Osteoblast (primary cell): ENCODE measurements around the gene NAB1. TPM values are rescaled to one million over a fixed set of nuclear protein-coding genes. Genes with fewer than 3 reads are reported as not detected.

ENCODE experiments used
- DNase-seq: peaks from one replicate; pipeline ENCODE4 v3.0.0; 2011; ENCODE audit warnings: low spot score, mixed read lengths; ENCODE audit not compliant: insufficient read length; ENCODE audit errors: missing footprints
- H2AFZ ChIP-seq: 2 replicates; pipeline ENCODE4 v1.6.0; 2011; ENCODE audit warnings: mild to moderate bottlenecking, low read length
- H3K27ac ChIP-seq: 2 replicates; pipeline ENCODE4 v1.5.1; 2011; ENCODE audit warnings: mild to moderate bottlenecking, low read depth, low read length, moderate library complexity
- H3K27me3 ChIP-seq: 2 replicates; pipeline ENCODE4 v1.6.0; 2012; ENCODE audit warnings: mild to moderate bottlenecking, control low read depth, inconsistent platforms, low read length, moderate library complexity; ENCODE audit not compliant: insufficient read depth
- H3K36me3 ChIP-seq: 2 replicates; pipeline ENCODE4 v1.5.1; 2011; ENCODE audit warnings: mild to moderate bottlenecking, low read length, control low read depth, moderate library complexity; ENCODE audit not compliant: insufficient read depth
- H3K4me1 ChIP-seq: 2 replicates; pipeline ENCODE4 v1.5.1; 2011; ENCODE audit warnings: mild to moderate bottlenecking, low read length, control low read depth, moderate library complexity; ENCODE audit not compliant: insufficient read depth
- H3K4me2 ChIP-seq: 2 replicates; pipeline ENCODE4 v1.6.0; 2011; ENCODE audit warnings: mild to moderate bottlenecking, low read length; ENCODE audit not compliant: insufficient read depth
- H3K4me3 ChIP-seq: fragments of 200-600 bp; sonication (generic); 3 replicates; pipeline ENCODE4 v1.5.1; 2012; ENCODE audit warnings: mild to moderate bottlenecking, low read length, inconsistent platforms; ENCODE audit not compliant: insufficient read depth
- H3K79me2 ChIP-seq: 2 replicates; pipeline ENCODE4 v1.6.0; 2012; ENCODE audit warnings: mild to moderate bottlenecking, low read length, control low read depth, inconsistent platforms; ENCODE audit not compliant: insufficient read depth
- H3K9me3 ChIP-seq: 2 replicates; pipeline ENCODE4 v1.5.1; 2011; ENCODE audit warnings: low read depth, low read length, control low read depth
- H4K20me1 ChIP-seq: 2 replicates; pipeline ENCODE4 v1.6.0; 2012; ENCODE audit warnings: mild to moderate bottlenecking, low read length, control low read depth; ENCODE audit not compliant: insufficient read depth
- CTCF ChIP-seq: IDR thresholded peaks from 2 replicates; pipeline ENCODE4 v1.5.1; 2011; ENCODE audit warnings: mild to moderate bottlenecking, low read depth, low read length, moderate library complexity; ENCODE audit errors: extremely low read depth
- total RNA-seq: library from RNA; depleted of rRNA; stranded (reverse); fragments of >200 nt; gene quantifications from 2 replicates; pipeline ENCODE4 v1.2.3, GENCODE V29; 2012

Gene NAB1
- total RNA-seq, 1 donor, result 44.2 TPM

GRCh38 chr2:190641469-190641868 is 7.4 kb upstream of the NAB1 start:
- peaks cover 23% of the 10 kb centered on the region for H3K4me1 ChIP-seq
- no peaks in the 10 kb centered on the region for H3K9me3 ChIP-seq
- peak overlapping the region; percentile 14 for H3K4me3 ChIP-seq
- TF ChIP-seq CTCF, result no peak
- no peaks in the 10 kb centered on the region for H3K27me3 ChIP-seq
- H3K79me2 ChIP-seq, result no peaks in the 10 kb centered on the region
- no peak for DNase-seq
- peak overlapping the region; percentile 38 for H2AFZ ChIP-seq
- no peaks in the 10 kb centered on the region for H4K20me1 ChIP-seq
- no peak overlapping the region for H3K27ac ChIP-seq
- peak overlapping the region; percentile 41 for H3K4me2 ChIP-seq
- H3K36me3 ChIP-seq, result no peaks in the 10 kb centered on the region

GRCh38 chr2:190646780-190647522 is 1.9 kb upstream of the NAB1 start:
- H4K20me1 ChIP-seq, result no peaks in the 10 kb centered on the region
- H3K4me2 ChIP-seq, result peak overlapping the region; percentile 64
- no peaks in the 10 kb centered on the region for H3K27me3 ChIP-seq
- H3K4me3 ChIP-seq, result peak overlapping the region; percentile 73
- H3K79me2 ChIP-seq, result peaks cover 22% of the 10 kb centered on the region
- TF ChIP-seq CTCF, result no peak
- H3K4me1 ChIP-seq, result peaks cover 23% of the 10 kb centered on the region
- DNase-seq, result peak; percentile 85
- H2AFZ ChIP-seq, result peak overlapping the region; percentile 10
- peak overlapping the region; percentile 72 for H3K27ac ChIP-seq
- H3K9me3 ChIP-seq, result no peaks in the 10 kb centered on the region
- H3K36me3 ChIP-seq, result no peaks in the 10 kb centered on the region

- Histone ChIP-seq H3K79me2 (peaks cover 38% of the 10 kb centered on the region), H3K27ac (peak overlapping the region; percentile 72), H3K27me3 (no peaks in the 10 kb centered on the region), H4K20me1 (peaks cover 2% of the 10 kb centered on the region), H2AFZ (peak overlapping the region; percentile 73), H3K36me3 (no peaks in the 10 kb centered on the region), H3K4me3 (peak overlapping the region; percentile 73), H3K4me2 (peak overlapping the region; percentile 84), H3K4me1 (peaks cover 24% of the 10 kb centered on the region), H3K9me3 (no peaks in the 10 kb centered on the region)
- DNase-seq, result peak; percentile 97
- no peak for TF ChIP-seq CTCF
Measured at GRCh38 chr2:190648289-190649034, 421 bp upstream of the NAB1 start.

- peak overlapping the region; percentile 35 for H2AFZ ChIP-seq
- H3K4me3 ChIP-seq, result peak overlapping the region; percentile 81
- no peaks in the 10 kb centered on the region for H3K36me3 ChIP-seq
- peaks cover 30% of the 10 kb centered on the region for H3K4me1 ChIP-seq
- H3K79me2 ChIP-seq, result peaks cover 52% of the 10 kb centered on the region
- no peak for TF ChIP-seq CTCF
- DNase-seq, result peak; percentile 92
- no peaks in the 10 kb centered on the region for H3K9me3 ChIP-seq
- peak overlapping the region; percentile 73 for H3K27ac ChIP-seq
- H3K4me2 ChIP-seq, result peak overlapping the region; percentile 89
- no peaks in the 10 kb centered on the region for H3K27me3 ChIP-seq
- peaks cover 11% of the 10 kb centered on the region for H4K20me1 ChIP-seq
Measured at GRCh38 chr2:190649798-190650390, 1.0 kb downstream of the NAB1 start.
